ENCODE measurements around the gene PLK1. TPM values are rescaled to one million over a fixed set of nuclear protein-coding genes. Genes with fewer than 3 reads are reported as not detected.

The PLK1 gene
- total and polyA plus RNA-seq, 4 donors, result 1.9 to 3.6 (median 3.2) TPM

Other genes starting within 250 kb of the PLK1 start
- gene COG7, start 225.7 kb upstream of the PLK1 start, total RNA-seq, result 10 to 100 TPM; 24.1 to 34.0 TPM
- 10 to 100 TPM; 14.9 to 16.0 TPM for gene COG7, start 225.7 kb upstream of the PLK1 start, polyA plus RNA-seq
- 100 to 1,000 TPM in 1 of 2 donors, 10 to 100 TPM in 1; 88.5 to 118 TPM for gene GGA2, start 168.4 kb upstream of the PLK1 start, total RNA-seq
- gene GGA2, start 168.4 kb upstream of the PLK1 start, polyA plus RNA-seq, result 10 to 100 TPM; 29.4 to 39.3 TPM
- gene EARS2, start 121.5 kb upstream of the PLK1 start, total RNA-seq, result 10 to 100 TPM; 25.2 to 25.7 TPM
- gene EARS2, start 121.5 kb upstream of the PLK1 start, polyA plus RNA-seq, result 10 to 100 TPM; 17.7 to 19.3 TPM
- 10 to 100 TPM; 48.8 to 61.4 TPM for gene UBFD1, start 121.2 kb upstream of the PLK1 start, total RNA-seq
- gene UBFD1, start 121.2 kb upstream of the PLK1 start, polyA plus RNA-seq, result 10 to 100 TPM in 1 of 2 donors, 1 to 10 TPM in 1; 8.5 to 13.9 TPM
- gene NDUFAB1, start 82.6 kb upstream of the PLK1 start, total RNA-seq, result 10 to 100 TPM; 67.4 to 83.7 TPM
- 100 to 1,000 TPM in 1 of 2 donors, 10 to 100 TPM in 1; 96.5 to 127 TPM for gene NDUFAB1, start 82.6 kb upstream of the PLK1 start, polyA plus RNA-seq
- 10 to 100 TPM in 1 of 2 donors, 1 to 10 TPM in 1; 8.3 to 12.0 TPM for gene PALB2, start 37.6 kb upstream of the PLK1 start, total RNA-seq
- 10 to 100 TPM in 1 of 2 donors, 1 to 10 TPM in 1; 6.3 to 12.9 TPM for gene PALB2, start 37.6 kb upstream of the PLK1 start, polyA plus RNA-seq
- 10 to 100 TPM; 39.0 to 46.2 TPM for gene DCTN5, start 37.4 kb upstream of the PLK1 start, total RNA-seq
- 10 to 100 TPM; 10.5 to 30.4 TPM for gene DCTN5, start 37.4 kb upstream of the PLK1 start, polyA plus RNA-seq
- gene ERN2, start 34.3 kb downstream of the PLK1 start, total RNA-seq, result 10 to 100 TPM in 1 of 2 donors, under 1 TPM in 1; 0.46 to 10.6 TPM
- gene ERN2, start 34.3 kb downstream of the PLK1 start, polyA plus RNA-seq, result 1 to 10 TPM; 2.6 to 4.4 TPM
- 1 to 10 TPM in 1 of 2 donors, not detected in 1; 2.0 TPM for gene CHP2, start 76.1 kb downstream of the PLK1 start, total RNA-seq
- gene CHP2, start 76.1 kb downstream of the PLK1 start, polyA plus RNA-seq, result under 1 TPM; 0.06 TPM
- 10 to 100 TPM; 24.3 to 46.4 TPM for gene PRKCB, start 157.1 kb downstream of the PLK1 start, total RNA-seq
- gene PRKCB, start 157.1 kb downstream of the PLK1 start, polyA plus RNA-seq, result 10 to 100 TPM in 1 of 2 donors, 1 to 10 TPM in 1; 2.5 to 19.2 TPM